ENCODE data around the gene MXRA7.

GRCh38 chr17:76679239-76679638 is 31.5 kb downstream of the MXRA7 start:
- no peak for TF ChIP-seq CEBPB (IDR thresholded peaks at IDR 0.05)
- TF ChIP-seq REST (IDR thresholded peaks at IDR 0.05; ENCODE audit: low read depth): no peak
- no peak for TF ChIP-seq NFIC (IDR thresholded peaks at IDR 0.05)
- no peak for TF ChIP-seq FOXM1 (IDR thresholded peaks at IDR 0.05; ENCODE audit: borderline replicate concordance, low read depth)
- TF ChIP-seq TEAD4 (IDR thresholded peaks at IDR 0.05): no peak
- TF ChIP-seq RAD21 (IDR thresholded peaks at IDR 0.05; ENCODE audit: low read depth): no peak
- TF ChIP-seq CREB1 (IDR thresholded peaks at IDR 0.05; ENCODE audit: low read depth): no peak
- TF ChIP-seq YY1 (IDR thresholded peaks at IDR 0.05; ENCODE audit: low read depth): no peak
- TF ChIP-seq TAF1 (IDR thresholded peaks at IDR 0.05; ENCODE audit: low read depth): no peak
- TF ChIP-seq MAX (IDR thresholded peaks at IDR 0.05): no peak
- no peak for TF ChIP-seq EP300 (IDR thresholded peaks at IDR 0.05; ENCODE audit: borderline replicate concordance)

Measured in Ishikawa (cell line).